GM18526 (cell line): ENCODE results near the gene NEGR1.

Experiments used
- POLR2A ChIP-seq: IDR thresholded peaks from 3 replicates; pipeline ENCODE4 v1.6.1; 2011; ENCODE audit not compliant: insufficient read length; ENCODE audit errors: extremely low read depth

Gene NEGR1

GRCh38 chr1:71502006-71502405, 780.3 kb downstream of the NEGR1 start:
- no peak for TF ChIP-seq POLR2A

GRCh38 chr1:71498542-71498941, 783.8 kb downstream of the NEGR1 start:
- no peak for TF ChIP-seq POLR2A

- no peak for TF ChIP-seq POLR2A
These were observed 788.2 kb downstream of the NEGR1 start for GRCh38 chr1:71494163-71494562.

GRCh38 chr1:71492298-71493041, 789.9 kb downstream of the NEGR1 start:
- TF ChIP-seq POLR2A = no peak

- no peak for TF ChIP-seq POLR2A
These were observed 791.9 kb downstream of the NEGR1 start for GRCh38 chr1:71490432-71490831.

GRCh38 chr1:71488555-71489252, 793.6 kb downstream of the NEGR1 start:
- no peak for TF ChIP-seq POLR2A

GRCh38 chr1:71473331-71473730, 809.0 kb downstream of the NEGR1 start:
- TF ChIP-seq POLR2A = no peak

GRCh38 chr1:71465093-71465492, 817.2 kb downstream of the NEGR1 start:
- no peak for TF ChIP-seq POLR2A

GRCh38 chr1:71464016-71464415, 818.3 kb downstream of the NEGR1 start:
- TF ChIP-seq POLR2A = no peak

GRCh38 chr1:71463144-71463543, 819.2 kb downstream of the NEGR1 start:
- no peak for TF ChIP-seq POLR2A

GRCh38 chr1:71462247-71462646, 820.1 kb downstream of the NEGR1 start:
- no peak for TF ChIP-seq POLR2A

GRCh38 chr1:71461416-71461815, 820.9 kb downstream of the NEGR1 start:
- no peak for TF ChIP-seq POLR2A

- TF ChIP-seq POLR2A = no peak
These were observed 833.9 kb downstream of the NEGR1 start for GRCh38 chr1:71448444-71448843.

- TF ChIP-seq POLR2A = no peak
These were observed 843.7 kb downstream of the NEGR1 start for GRCh38 chr1:71438626-71439025.

GRCh38 chr1:71435951-71436350, 846.4 kb downstream of the NEGR1 start:
- TF ChIP-seq POLR2A = no peak

GRCh38 chr1:71434240-71434639, 848.1 kb downstream of the NEGR1 start:
- no peak for TF ChIP-seq POLR2A

GRCh38 chr1:71428029-71428428, 854.3 kb downstream of the NEGR1 start:
- TF ChIP-seq POLR2A = no peak
